Bronchial epithelial cell (primary cell): ENCODE measurements around the gene SERPINE1. TPM values are rescaled to one million over a fixed set of nuclear protein-coding genes. Genes with fewer than 3 reads are reported as not detected.
"Not testable (repeated sequence)": the region's sequence is repeated elsewhere in the genome, so short reads cannot be mapped to it uniquely, and the experiment has no call there.

Source experiments
- DNase-seq: peaks from one replicate; pipeline ENCODE4 v3.0.0-alpha.2; 2010; ENCODE audit warnings: low read depth
- FAIRE-seq: peaks from 2 replicates; lab custom pipeline; 2011; peaks lifted over from hg19 to GRCh38; lab: Jason Lieb, UNC
- H3K27me3 ChIP-seq: 2 replicates; pipeline ENCODE4 v1.5.1; 2011; ENCODE audit warnings: low read length; ENCODE audit not compliant: control insufficient read depth, insufficient read depth
- H3K36me3 ChIP-seq: 2 replicates; pipeline ENCODE4 v1.5.1; 2011; ENCODE audit warnings: low read length; ENCODE audit not compliant: control insufficient read depth, insufficient read depth
- H3K4me3 ChIP-seq: 2 replicates; pipeline ENCODE4 v1.5.1; 2011; ENCODE audit warnings: mild to moderate bottlenecking, low read depth, low read length, control low read depth
- total RNA-seq: library from RNA; depleted of rRNA; stranded (reverse); fragments of >200 nt; gene quantifications from 2 replicates; pipeline ENCODE4 v1.2.1, GENCODE V29; 2014
- TF ChIP-seq, protein P1 (sequence below): IDR thresholded peaks from 2 replicates; pipeline ENCODE4 v1.5.1; 2011; ENCODE audit warnings: mild to moderate bottlenecking, moderate library complexity, low read length, control low read depth, inconsistent platforms; ENCODE audit not compliant: insufficient read depth, severe bottlenecking

SERPINE1 gene
- total RNA-seq, 1 donor from 2014 or later: 54.2 TPM

DNA sequence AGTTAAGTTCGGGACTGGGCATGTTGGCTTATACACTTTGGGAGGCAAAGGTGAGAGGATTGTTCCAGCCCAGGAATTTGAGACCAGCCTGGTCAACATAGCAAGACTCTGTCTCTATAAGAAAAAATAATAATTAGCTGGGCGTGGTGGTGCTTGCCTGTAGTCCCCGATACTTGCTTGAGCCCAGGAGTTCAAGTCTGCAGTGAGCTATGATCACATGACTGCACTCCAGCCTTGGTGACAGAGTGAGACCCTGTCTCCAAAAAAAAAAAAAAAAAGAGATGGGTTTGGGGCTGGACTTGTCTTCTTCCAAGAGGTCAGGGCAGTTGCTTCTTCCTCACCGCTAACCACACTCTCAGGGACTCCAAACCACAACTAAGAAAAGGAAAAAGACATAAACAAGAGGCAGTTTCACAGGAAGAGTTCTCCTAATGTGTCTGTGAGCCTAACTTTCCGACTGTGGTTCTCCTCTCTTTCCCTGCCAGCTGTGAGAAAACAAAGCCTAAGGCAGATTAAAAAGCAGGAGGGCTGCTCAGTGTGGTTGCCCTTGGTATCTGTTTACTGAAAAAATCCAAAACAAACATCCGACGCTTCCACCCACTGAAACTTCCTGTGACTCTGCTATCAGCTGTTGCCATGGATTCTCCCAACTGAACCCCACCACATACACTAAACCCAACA lies 2.4 kb upstream of the SERPINE1 start:
- TF ChIP-seq, protein P1, sequence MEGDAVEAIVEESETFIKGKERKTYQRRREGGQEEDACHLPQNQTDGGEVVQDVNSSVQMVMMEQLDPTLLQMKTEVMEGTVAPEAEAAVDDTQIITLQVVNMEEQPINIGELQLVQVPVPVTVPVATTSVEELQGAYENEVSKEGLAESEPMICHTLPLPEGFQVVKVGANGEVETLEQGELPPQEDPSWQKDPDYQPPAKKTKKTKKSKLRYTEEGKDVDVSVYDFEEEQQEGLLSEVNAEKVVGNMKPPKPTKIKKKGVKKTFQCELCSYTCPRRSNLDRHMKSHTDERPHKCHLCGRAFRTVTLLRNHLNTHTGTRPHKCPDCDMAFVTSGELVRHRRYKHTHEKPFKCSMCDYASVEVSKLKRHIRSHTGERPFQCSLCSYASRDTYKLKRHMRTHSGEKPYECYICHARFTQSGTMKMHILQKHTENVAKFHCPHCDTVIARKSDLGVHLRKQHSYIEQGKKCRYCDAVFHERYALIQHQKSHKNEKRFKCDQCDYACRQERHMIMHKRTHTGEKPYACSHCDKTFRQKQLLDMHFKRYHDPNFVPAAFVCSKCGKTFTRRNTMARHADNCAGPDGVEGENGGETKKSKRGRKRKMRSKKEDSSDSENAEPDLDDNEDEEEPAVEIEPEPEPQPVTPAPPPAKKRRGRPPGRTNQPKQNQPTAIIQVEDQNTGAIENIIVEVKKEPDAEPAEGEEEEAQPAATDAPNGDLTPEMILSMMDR: no peak
- DNase-seq: peak; percentile 80
- Histone ChIP-seq H3K36me3 (peaks cover 8% of the 10 kb centered on the region), H3K4me3 (no peak overlapping the region), H3K27me3 (no peaks in the 10 kb centered on the region)
- FAIRE-seq: no peak

DNA sequence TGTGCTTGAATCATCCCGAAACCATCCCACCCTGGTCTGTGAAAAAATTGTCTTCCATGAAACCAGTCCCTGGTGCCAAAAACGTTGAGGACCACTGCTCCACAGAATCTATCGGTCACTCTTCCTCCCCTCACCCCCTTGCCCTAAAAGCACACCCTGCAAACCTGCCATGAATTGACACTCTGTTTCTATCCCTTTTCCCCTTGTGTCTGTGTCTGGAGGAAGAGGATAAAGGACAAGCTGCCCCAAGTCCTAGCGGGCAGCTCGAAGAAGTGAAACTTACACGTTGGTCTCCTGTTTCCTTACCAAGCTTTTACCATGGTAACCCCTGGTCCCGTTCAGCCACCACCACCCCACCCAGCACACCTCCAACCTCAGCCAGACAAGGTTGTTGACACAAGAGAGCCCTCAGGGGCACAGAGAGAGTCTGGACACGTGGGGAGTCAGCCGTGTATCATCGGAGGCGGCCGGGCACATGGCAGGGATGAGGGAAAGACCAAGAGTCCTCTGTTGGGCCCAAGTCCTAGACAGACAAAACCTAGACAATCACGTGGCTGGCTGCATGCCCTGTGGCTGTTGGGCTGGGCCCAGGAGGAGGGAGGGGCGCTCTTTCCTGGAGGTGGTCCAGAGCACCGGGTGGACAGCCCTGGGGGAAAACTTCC lies 784 bp upstream of the SERPINE1 start:
- TF ChIP-seq, protein P1: no peak
- H3K36me3 ChIP-seq: peaks cover 19% of the 10 kb centered on the region
- peak; percentile 88 for DNase-seq
- FAIRE-seq: no peak
- no peak overlapping the region for H3K4me3 ChIP-seq
- no peaks in the 10 kb centered on the region for H3K27me3 ChIP-seq

DNA sequence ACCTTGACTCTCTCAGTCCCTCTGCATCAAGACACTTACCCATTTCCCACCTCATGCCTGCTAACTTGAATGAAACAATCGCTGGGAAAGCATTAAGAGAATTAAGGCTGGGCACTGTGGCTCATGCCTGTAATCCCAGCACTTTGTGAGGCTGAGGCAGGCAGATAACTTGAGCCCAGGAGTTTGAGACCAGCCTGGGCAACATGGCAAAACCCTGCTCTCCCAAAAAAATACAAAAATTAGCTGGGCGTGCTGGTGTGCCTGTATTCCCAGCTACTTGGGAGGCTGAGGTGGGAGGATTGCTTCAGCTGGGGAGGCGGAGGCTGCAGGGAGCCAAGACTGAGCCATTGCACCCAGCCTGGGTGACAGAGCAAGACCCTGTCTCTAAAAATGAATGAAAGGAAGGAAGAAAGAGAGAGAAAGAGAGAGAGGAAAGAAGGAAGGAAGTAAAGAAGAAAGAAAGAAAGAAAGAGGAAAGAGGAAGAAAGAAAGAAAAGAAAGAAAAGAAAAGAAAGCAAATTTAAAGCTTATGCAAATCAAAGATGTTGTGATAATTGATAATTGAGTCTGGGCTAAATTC lies 646 bp downstream of the SERPINE1 start:
- no peak for DNase-seq
- TF ChIP-seq, protein P1: no peak
- Histone ChIP-seq H3K4me3 (peak overlapping the region; percentile 47), H3K27me3 (no peaks in the 10 kb centered on the region), H3K36me3 (peaks cover 25% of the 10 kb centered on the region)
- no peak for FAIRE-seq

DNA sequence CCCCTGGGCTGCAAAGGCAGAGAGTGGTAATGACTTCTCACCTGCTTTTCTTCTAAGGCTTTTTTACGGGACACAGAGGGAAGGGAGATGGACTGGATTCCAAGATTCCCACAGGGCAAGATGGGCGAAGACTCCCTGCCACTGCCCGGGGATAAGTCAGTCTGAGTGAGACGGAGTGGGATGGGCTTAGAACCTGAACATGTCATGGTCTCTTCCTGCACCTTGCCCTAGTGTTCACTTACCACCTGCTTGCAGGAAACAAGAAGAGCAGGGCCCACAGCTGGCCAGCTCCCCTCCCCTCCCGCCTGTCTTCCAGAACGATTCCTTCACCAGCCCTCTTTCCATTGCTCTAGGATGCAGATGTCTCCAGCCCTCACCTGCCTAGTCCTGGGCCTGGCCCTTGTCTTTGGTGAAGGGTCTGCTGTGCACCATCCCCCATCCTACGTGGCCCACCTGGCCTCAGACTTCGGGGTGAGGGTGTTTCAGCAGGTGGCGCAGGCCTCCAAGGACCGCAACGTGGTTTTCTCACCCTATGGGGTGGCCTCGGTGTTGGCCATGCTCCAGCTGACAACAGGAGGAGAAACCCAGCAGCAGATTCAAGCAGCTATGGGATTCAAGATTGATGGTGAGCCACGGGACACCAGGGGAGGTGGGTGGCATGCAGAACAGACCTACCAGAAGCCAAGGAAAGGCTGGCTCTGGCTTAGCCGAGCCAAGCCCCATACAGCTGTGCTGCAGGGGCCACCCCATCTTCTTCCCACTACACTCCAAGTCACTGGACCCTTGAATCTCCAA lies 1.3 kb downstream of the SERPINE1 start:
- no peak for DNase-seq

DNA sequence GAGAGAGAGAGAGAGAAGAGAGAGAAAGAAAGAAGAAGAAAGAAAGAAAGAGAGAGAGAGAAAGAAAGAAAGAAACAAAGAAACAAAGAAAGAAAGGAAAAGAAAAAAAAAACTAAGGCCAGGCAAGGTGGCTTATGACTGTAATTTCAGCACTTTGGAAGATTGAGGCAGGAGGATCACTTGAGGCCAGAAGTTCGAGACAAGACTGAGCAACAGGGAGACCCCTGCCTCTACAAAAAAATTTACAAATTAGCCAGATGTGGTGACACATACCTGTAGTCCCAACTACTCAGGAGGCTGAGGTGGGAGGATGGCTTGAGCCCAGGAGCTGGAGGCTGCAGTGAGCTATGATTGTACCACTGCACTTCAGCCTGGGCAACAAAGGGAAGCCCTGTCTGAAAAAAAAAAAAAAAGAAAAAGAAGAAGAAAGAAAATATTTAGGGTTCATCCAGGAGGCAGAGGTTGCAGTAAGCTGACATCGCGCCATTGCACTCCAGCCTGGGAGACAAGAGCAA lies 2.8 kb downstream of the SERPINE1 start:
- no peak for DNase-seq
- no peak for FAIRE-seq
- H3K27me3 ChIP-seq: no peaks in the 10 kb centered on the region
- TF ChIP-seq, protein P1: no peak
- no peak overlapping the region for H3K4me3 ChIP-seq
- peaks cover 28% of the 10 kb centered on the region for H3K36me3 ChIP-seq

More for the DNA sequence above, 1.3 kb downstream of the SERPINE1 start:
- Histone ChIP-seq H3K27me3 (no peaks in the 10 kb centered on the region), H3K36me3 (peaks cover 25% of the 10 kb centered on the region), H3K4me3 (peak overlapping the region; percentile 47)
- no peak for FAIRE-seq
- TF ChIP-seq, protein P1: no peak

DNA sequence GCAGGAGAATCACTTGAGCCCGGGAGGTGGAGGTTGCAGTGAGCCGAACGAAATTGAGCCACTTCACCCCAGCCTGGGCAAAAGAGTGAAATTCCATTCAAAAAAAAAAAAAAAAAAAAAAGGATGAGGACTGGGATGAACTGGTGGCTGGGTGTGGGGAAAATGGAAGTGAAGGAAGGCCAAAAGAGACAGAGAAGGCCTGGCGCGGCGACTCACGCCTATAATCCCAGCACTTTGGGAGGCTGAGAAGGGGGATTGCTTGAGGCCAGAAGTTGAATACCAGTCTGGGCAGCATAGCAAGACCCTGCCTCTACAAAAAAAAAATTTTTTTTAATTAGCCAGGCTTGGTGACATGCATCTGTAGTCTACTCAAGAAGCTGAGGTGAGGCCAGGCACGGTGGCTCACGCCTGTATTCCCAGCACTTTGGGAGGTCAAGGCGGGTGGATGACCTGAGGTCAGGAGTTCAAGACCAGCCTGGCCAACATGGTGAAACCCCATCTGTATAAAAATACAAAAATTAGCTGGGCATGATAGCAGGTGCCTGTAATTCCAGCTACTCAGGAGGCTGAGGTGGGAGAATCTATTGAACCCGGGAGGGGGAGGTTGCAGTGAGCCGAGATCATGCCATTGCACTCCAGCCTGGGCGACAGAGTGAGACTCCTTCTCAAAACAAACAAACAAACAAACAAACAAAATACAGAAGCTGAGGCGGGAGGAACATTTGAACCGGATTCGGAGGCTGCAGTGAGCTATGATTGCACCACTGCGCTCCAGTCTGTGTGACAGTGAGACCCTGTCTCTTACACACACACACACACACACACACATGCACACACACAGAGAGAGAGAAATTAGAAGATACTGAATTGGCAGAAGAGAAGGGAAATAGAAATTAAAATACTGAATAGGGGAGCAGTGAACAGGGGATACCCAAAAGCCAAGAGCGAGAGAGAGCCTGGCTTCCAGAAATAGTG lies 6.0 kb downstream of the SERPINE1 start:
- not testable (repeated sequence) for DNase-seq, FAIRE-seq, H3K4me3 ChIP-seq, H3K27me3 ChIP-seq
- peaks cover 38% of the 10 kb centered on the region for H3K36me3 ChIP-seq
